SK-N-SH (cell line): ENCODE measurements around the gene CISH. TPM values are rescaled to one million over a fixed set of nuclear protein-coding genes. Genes with fewer than 3 reads are reported as not detected.

Source experiments
- CTCF ChIA-PET: fragments of 300-600, 350-600 bp; formaldehyde crosslinking; extraction: SDS; loops from one replicate; lab custom pipeline; 2021; lab: Yijun Ruan, JAX
- POLR2A ChIA-PET: fragments of 350-600 bp; sonication (Branson Sonifier 250); formaldehyde crosslinking; extraction: SDS; loops from one replicate; lab custom pipeline; 2020; ENCODE audit warnings: antibody characterized with exemption, inconsistent platforms; lab: Yijun Ruan, JAX
- DNase-seq: peaks from one replicate; pipeline ENCODE4 v3.0.0; 2012
- H2AFZ ChIP-seq: fragments of 200-600 bp; sonication (generic); 2 replicates; pipeline ENCODE4 v1.8.1; 2016; ENCODE audit warnings: antibody characterized with exemption, mild to moderate bottlenecking, low read depth
- H3F3A ChIP-seq: fragments of 200-600 bp; sonication (generic); replicated peaks from 2 replicates; pipeline ENCODE3; 2016; ENCODE audit warnings: antibody characterized with exemption, mild to moderate bottlenecking; ENCODE audit not compliant: insufficient read depth
- H3K27ac ChIP-seq, 2 experiments: fragments of 200-500 bp in 1 of 2; fragments of 200-600 bp in 1 of 2; sonication (Bioruptor generic) in 1 of 2; sonication (generic), shearing (Covaris generic) in 1 of 2; 2 replicates each; pipeline versions ENCODE4 v1.5.1 to v1.6.1; 2014 to 2016; ENCODE audit warnings: low read depth in 2 of 2, inconsistent platforms in 1 of 2, low read length in 1 of 2, mild to moderate bottlenecking in 1 of 2, mixed read lengths in 1 of 2
- H3K27me3 ChIP-seq: fragments of 200-600 bp; sonication (generic), shearing (Covaris generic); 2 replicates; pipeline ENCODE4 v1.6.1; 2016; ENCODE audit warnings: mixed run types; ENCODE audit not compliant: insufficient read depth
- H3K36me3 ChIP-seq, 2 experiments: fragments of 200-500 bp in 1 of 2; fragments of 200-600 bp in 1 of 2; sonication (Bioruptor generic) in 1 of 2; sonication (generic) in 1 of 2; replicated peaks in 1 of 2; 2 replicates each; pipeline versions ENCODE3 to v1.5.1; 2014 to 2016; ENCODE audit warnings: low read length in 1 of 2, mild to moderate bottlenecking in 1 of 2; ENCODE audit not compliant: insufficient read depth in 2 of 2, control insufficient read depth in 1 of 2
- H3K4me1 ChIP-seq, 2 experiments: fragments of 200-500 bp in 1 of 2; fragments of 200-600 bp in 1 of 2; sonication (Bioruptor generic) in 1 of 2; sonication (generic), shearing (Covaris generic) in 1 of 2; 2 replicates each; pipeline versions ENCODE4 v1.5.1 to v1.6.1; 2014 to 2016; ENCODE audit warnings: low read depth in 1 of 2, low read length in 1 of 2, mixed run types in 1 of 2; ENCODE audit not compliant: insufficient read depth in 2 of 2, control insufficient read depth in 1 of 2
- H3K4me2 ChIP-seq: fragments of 200-600 bp; sonication (generic), shearing (Covaris generic); 2 replicates; pipeline ENCODE4 v1.6.1; 2017; ENCODE audit warnings: mixed run types
- H3K4me3 ChIP-seq, 2 experiments: fragments of 200-500 bp in 1 of 2; fragments of 200-600 bp in 1 of 2; sonication (Bioruptor generic) in 1 of 2; sonication (generic), shearing (Covaris generic) in 1 of 2; 2 replicates each; pipeline versions ENCODE4 v1.5.1 to v1.8.1; 2014 to 2016; ENCODE audit warnings: low read depth in 2 of 2, inconsistent platforms in 1 of 2, low read length in 1 of 2, mild to moderate bottlenecking in 1 of 2, mixed read lengths in 1 of 2, moderate library complexity in 1 of 2
- H3K79me2 ChIP-seq: fragments of 200-600 bp; sonication (generic); 2 replicates; pipeline ENCODE4 v1.8.1; 2017; ENCODE audit warnings: mild to moderate bottlenecking; ENCODE audit not compliant: insufficient read depth
- H3K9ac ChIP-seq: fragments of 200-600 bp; sonication (generic); 2 replicates; pipeline ENCODE4 v1.6.1; 2017; ENCODE audit warnings: mixed run types
- H3K9me2 ChIP-seq: fragments of 200-600 bp; sonication (generic); 2 replicates; pipeline ENCODE4 v1.6.1; 2017; ENCODE audit warnings: mixed run types
- H3K9me3 ChIP-seq: fragments of 200-600 bp; sonication (generic); 2 replicates; pipeline ENCODE4 v1.6.1; 2017; ENCODE audit warnings: mixed run types, mild to moderate bottlenecking, moderate library complexity
- H4K20me1 ChIP-seq: fragments of 200-600 bp; sonication (generic); 2 replicates; pipeline ENCODE4 v1.6.1; 2017; ENCODE audit warnings: mild to moderate bottlenecking, mixed run types; ENCODE audit not compliant: insufficient read depth
- CHD2 ChIP-seq: fragments of 150-350 bp; IDR thresholded peaks from 2 replicates; pipeline ENCODE4 v1.6.1; 2018; ENCODE audit warnings: low read length; ENCODE audit not compliant: partially characterized antibody
- CTCF ChIP-seq: fragments of 200-600 bp; sonication (generic); IDR thresholded peaks from 2 replicates; pipeline ENCODE4 v1.6.1; 2017; ENCODE audit warnings: antibody characterized with exemption, mild to moderate bottlenecking, moderate library complexity
- EP300 ChIP-seq, 2 experiments: IDR thresholded peaks; 2 replicates each; pipeline versions ENCODE4 v1.4.0 to v1.6.1; 2012; ENCODE audit warnings: borderline replicate concordance in 1 of 2, low read depth in 1 of 2, low read length in 1 of 2
- FOXJ3 ChIP-seq: sonication (generic); formaldehyde crosslinking; IDR thresholded peaks from 2 replicates; pipeline ENCODE4 v1.5.1; 2020; ENCODE audit warnings: mild to moderate bottlenecking, missing genetic modification reagents
- FOXM1 ChIP-seq: IDR thresholded peaks from 2 replicates; pipeline ENCODE4 v1.4.0; 2012; ENCODE audit warnings: low read depth, mild to moderate bottlenecking
- GABPA ChIP-seq: IDR thresholded peaks from 2 replicates; pipeline ENCODE4 v1.4.0; 2012; ENCODE audit warnings: low read depth, mild to moderate bottlenecking
- JUND ChIP-seq: IDR thresholded peaks from 2 replicates; pipeline ENCODE4 v1.4.0; 2012
- MAX ChIP-seq: IDR thresholded peaks from 2 replicates; pipeline ENCODE4 v1.4.0; 2012; ENCODE audit warnings: low read depth
- MEF2A ChIP-seq: IDR thresholded peaks from 2 replicates; pipeline ENCODE4 v1.4.0; 2012; ENCODE audit warnings: low read depth, borderline replicate concordance
- NFIC ChIP-seq: IDR thresholded peaks from 2 replicates; pipeline ENCODE4 v1.4.0; 2012; ENCODE audit warnings: borderline replicate concordance
- POLR2AphosphoS5 ChIP-seq: IDR thresholded peaks from 2 replicates; pipeline ENCODE4 v1.6.1; 2012; ENCODE audit warnings: low read depth, low read length
- RAD21 ChIP-seq: IDR thresholded peaks from 2 replicates; pipeline ENCODE4 v1.6.1; 2012; ENCODE audit warnings: mild to moderate bottlenecking, low read length
- RCOR1 ChIP-seq: fragments of 150-350 bp; IDR thresholded peaks from 2 replicates; pipeline ENCODE4 v1.6.1; 2017; ENCODE audit warnings: antibody characterized with exemption, low read length
- RXRA ChIP-seq: IDR thresholded peaks from 2 replicates; pipeline ENCODE4 v1.4.0; 2012; ENCODE audit warnings: low read depth, mild to moderate bottlenecking, borderline replicate concordance
- USF2 ChIP-seq: fragments of 150-350 bp; IDR thresholded peaks from 2 replicates; pipeline ENCODE4 v1.6.1; 2017; ENCODE audit warnings: antibody characterized with exemption, low read length, low read depth, borderline replicate concordance
- ZBTB33 ChIP-seq: IDR thresholded peaks from 2 replicates; pipeline ENCODE4 v1.4.0; 2012; ENCODE audit warnings: low read depth, borderline replicate concordance
- WGBS: methylation state at CpG from one replicate; pipeline ENCODE4 v1.1.6; 2017; ENCODE audit warnings: low lambda C conversion rate; 5-methylcytosine and 5-hydroxymethylcytosine counted together
- polyA plus RNA-seq, 3 experiments: library from polyadenylated mRNA; depleted of rRNA; stranded (reverse); fragments of >200 nt; gene quantifications; 2 replicates each; pipeline ENCODE4 v1.2.3, GENCODE V29; 2012

Gene CISH
- polyA plus RNA-seq, 1 of the 3 experiments (the other 2 are of a cell fraction): 2.6 TPM

- H3K9me2 ChIP-seq: no peaks in the 10 kb centered on the region
- H3K9me3 ChIP-seq: no peaks in the 10 kb centered on the region
- 100% methylated on average over 2 of the region's 2 CpGs for WGBS
- H3F3A ChIP-seq: no peaks in the 10 kb centered on the region
- ChIA-PET POLR2A (interaction anchor here (0.5 kb wide), 1 partner anchor 11 kb away, joined by 4 read pairs; no protein-coding TSS in a partner anchor), CTCF (interaction anchor here (1.5 to 31.2 kb wide), 2 partner anchors 32 to 35 kb away, joined by 6 to 648 read pairs; partner anchors contain the start of genes CISH and MAPKAPK3)
- peaks cover 8 to 29% of the 10 kb centered on the region in 2 experiments for H3K36me3 ChIP-seq
- no peak for DNase-seq
- no peak overlapping the region for H2AFZ ChIP-seq
- no peak overlapping the region for H3K4me3 ChIP-seq
- no peaks in the 10 kb centered on the region for H3K4me1 ChIP-seq
- no peaks in the 10 kb centered on the region for H3K27me3 ChIP-seq
- H3K4me2 ChIP-seq: no peak overlapping the region
- no peaks in the 10 kb centered on the region for H3K79me2 ChIP-seq
- H4K20me1 ChIP-seq: no peaks in the 10 kb centered on the region
- H3K27ac ChIP-seq: no peak overlapping the region
- no peak overlapping the region for H3K9ac ChIP-seq
- TF ChIP-seq MAX (no peak), CHD2 (no peak), MEF2A (no peak), JUND (no peak), EP300 (IDR thresholded peaks at IDR 0.05; ENCODE audit: borderline replicate concordance in 1 of 2, low read depth in 1 of 2, low read length in 1 of 2) (no peak), NFIC (no peak), FOXJ3 (CRISPR knock-in tag) (no peak), RXRA (no peak), RCOR1 (no peak), GABPA (no peak)
- TF ChIP-seq, all 33 proteins: peak for 0
Measured at GRCh38 chr3:50577348-50577747, 34.2 kb downstream of the CISH start.

- Histone ChIP-seq H3K9ac (no peak overlapping the region), H4K20me1 (no peaks in the 10 kb centered on the region), H3K9me2 (no peaks in the 10 kb centered on the region), H3F3A (no peaks in the 10 kb centered on the region), H3K79me2 (no peaks in the 10 kb centered on the region), H3K4me1 (peaks cover 0 to 3% of the 10 kb centered on the region in 2 experiments; a peak in 1 of 4 replicates), H3K4me2 (no peak overlapping the region), H3K9me3 (no peaks in the 10 kb centered on the region), H3K36me3 (peaks cover 8 to 27% of the 10 kb centered on the region in 2 experiments), H3K27me3 (no peaks in the 10 kb centered on the region), H3K27ac (no peak overlapping the region), H2AFZ (no peak overlapping the region), H3K4me3 (no peak overlapping the region)
- 89% methylated on average over 6 of the region's 6 CpGs for WGBS
- ChIA-PET POLR2A (interaction anchor here (1.5 kb wide), 1 partner anchor 36 kb away, joined by 3 read pairs; the partner anchor contains the start of gene CISH), CTCF (interaction anchor here (1.1 to 31.2 kb wide), 3 partner anchors 11 to 34 kb away, joined by 3 to 648 read pairs (median 5); partner anchors contain the start of genes CISH and MAPKAPK3)
- TF ChIP-seq POLR2AphosphoS5 (no peak), RAD21 (no peak), FOXM1 (no peak), ZBTB33 (no peak), CTCF (no peak), USF2 (no peak)
- DNase-seq: no peak
Measured at GRCh38 chr3:50575372-50575771, 36.2 kb downstream of the CISH start.
